Hepatocyte (in vitro differentiated cells): ENCODE results near the gene PRODH.

Source experiments
- EZH2 ChIP-seq: fragments of 200-600 bp; sonication (generic); IDR thresholded peaks from 2 replicates; pipeline ENCODE4 v1.6.1; 2016; ENCODE audit warnings: antibody characterized with exemption, mild to moderate bottlenecking, borderline replicate concordance
- EZH2phosphoT487 ChIP-seq: fragments of 200-600 bp; sonication (generic); IDR thresholded peaks from one replicate; pipeline ENCODE4 v1.6.1; 2018; ENCODE audit warnings: antibody characterized with exemption, mild to moderate bottlenecking, low read depth, moderate library complexity; ENCODE audit not compliant: unreplicated experiment, severe bottlenecking
- TF ChIP-seq, protein P1 (sequence below): fragments of 200-600 bp; sonication (generic); IDR thresholded peaks from 2 replicates; pipeline ENCODE4 v1.5.1; 2016; ENCODE audit warnings: antibody characterized with exemption, mild to moderate bottlenecking; ENCODE audit not compliant: poor library complexity

- TF ChIP-seq, protein P1, sequence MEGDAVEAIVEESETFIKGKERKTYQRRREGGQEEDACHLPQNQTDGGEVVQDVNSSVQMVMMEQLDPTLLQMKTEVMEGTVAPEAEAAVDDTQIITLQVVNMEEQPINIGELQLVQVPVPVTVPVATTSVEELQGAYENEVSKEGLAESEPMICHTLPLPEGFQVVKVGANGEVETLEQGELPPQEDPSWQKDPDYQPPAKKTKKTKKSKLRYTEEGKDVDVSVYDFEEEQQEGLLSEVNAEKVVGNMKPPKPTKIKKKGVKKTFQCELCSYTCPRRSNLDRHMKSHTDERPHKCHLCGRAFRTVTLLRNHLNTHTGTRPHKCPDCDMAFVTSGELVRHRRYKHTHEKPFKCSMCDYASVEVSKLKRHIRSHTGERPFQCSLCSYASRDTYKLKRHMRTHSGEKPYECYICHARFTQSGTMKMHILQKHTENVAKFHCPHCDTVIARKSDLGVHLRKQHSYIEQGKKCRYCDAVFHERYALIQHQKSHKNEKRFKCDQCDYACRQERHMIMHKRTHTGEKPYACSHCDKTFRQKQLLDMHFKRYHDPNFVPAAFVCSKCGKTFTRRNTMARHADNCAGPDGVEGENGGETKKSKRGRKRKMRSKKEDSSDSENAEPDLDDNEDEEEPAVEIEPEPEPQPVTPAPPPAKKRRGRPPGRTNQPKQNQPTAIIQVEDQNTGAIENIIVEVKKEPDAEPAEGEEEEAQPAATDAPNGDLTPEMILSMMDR = no peak
- TF ChIP-seq EZH2phosphoT487 = no peak
- no peak for TF ChIP-seq EZH2
Observed at GRCh38 chr22:18962308-18962635, 26.2 kb upstream of the PRODH start.
